ENCODE data around the gene TEPSIN.
A peak's percentile ranks its signal among the peaks of the same experiment; 100 is the strongest.

The TEPSIN gene

DNA sequence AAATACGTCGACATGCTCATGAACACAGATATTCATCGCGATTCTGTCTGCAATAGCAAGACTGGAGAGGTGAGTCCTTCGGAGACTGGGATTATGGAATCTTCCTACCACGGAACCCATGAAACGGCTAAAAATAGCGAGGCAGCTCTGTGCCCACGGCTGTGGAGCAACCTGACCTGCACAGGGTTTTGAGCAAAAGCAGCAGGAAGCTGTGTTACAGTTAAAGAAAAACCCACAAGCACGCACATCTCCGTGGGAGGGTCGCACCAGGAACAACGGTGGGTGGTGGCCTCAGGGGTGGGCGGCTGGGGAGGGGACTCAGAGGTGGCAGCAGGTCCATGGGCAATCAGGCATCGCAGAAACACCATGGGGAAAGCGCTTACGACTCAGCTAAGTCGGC, 31.4 kb upstream of the TEPSIN start:
- no peak for DNase-seq

DNA sequence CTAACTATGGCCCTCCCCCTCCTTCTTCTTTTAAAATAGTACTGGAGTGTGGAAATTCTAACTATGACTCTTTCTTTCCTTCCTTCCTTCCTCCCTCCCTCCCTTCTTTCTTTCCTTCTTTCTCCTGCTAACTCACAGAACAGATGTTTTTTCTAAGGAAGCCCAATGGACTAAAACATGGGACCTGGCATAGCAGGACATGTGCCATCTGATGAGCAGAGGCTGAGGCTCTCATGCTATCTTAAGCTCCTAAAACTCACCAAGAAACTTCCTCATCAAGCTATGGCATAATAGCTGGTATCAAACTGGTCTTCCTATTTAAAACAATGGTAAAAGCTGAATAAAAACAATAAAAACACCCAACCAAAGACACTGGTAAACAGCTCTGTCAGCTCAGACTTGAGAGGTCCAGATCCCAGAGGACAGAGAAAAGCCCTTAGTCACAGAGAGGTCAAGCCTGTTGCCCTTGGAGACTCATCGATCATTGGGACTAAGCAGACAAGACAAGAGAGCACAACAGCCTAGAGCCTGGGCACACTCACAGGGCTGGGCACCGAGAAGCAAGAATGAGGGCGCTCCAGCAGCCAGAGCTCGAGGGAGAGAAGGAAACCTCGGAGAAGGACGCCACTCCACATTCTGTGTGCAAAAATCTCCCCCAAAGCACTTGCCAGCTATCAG, 28.7 kb upstream of the TEPSIN start:
- peak in 4 of 14 donors; percentile 5 to 37 (median 16) for DNase-seq

DNA sequence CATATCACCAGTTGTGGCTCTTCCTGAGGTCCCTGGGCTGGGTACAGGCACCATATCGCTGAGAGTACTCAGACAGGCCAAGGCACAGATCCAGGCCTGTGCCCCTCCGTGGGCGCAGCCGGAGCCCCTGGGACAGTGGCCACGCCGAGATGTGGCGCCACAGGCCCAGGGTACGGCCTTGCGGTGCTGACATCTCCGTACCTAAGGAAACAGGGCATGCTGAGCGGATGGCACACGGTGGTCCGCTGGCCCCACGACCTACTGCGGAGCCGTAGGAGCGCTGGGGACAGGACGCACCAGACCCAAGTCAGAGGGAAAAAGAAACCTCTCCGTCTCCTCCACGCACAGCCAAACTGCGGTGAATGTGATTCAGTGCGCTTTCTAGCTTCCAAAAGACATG, 26.7 kb upstream of the TEPSIN start:
- no peak for DNase-seq

DNA sequence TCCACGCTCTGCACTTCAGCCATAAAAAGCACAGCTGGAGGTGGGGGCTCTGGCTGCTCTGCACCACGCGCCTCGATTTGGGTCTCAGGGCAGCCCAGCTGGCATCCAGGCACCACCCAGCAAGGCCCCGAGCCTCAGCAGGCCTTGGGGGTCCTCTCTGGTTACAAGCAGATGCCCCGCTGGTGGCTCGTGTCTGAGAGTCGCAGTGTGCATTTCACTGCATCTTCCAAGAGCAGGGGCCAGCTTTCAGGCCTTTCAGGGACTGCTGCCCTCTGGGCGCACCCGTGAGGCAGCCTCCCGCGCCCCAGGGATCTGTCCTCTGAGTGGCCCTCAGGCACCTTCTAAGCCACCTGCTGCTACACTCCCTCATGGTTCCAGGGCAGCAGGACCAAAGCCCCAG, 25.8 kb upstream of the TEPSIN start:
- DNase-seq: no peak

DNA sequence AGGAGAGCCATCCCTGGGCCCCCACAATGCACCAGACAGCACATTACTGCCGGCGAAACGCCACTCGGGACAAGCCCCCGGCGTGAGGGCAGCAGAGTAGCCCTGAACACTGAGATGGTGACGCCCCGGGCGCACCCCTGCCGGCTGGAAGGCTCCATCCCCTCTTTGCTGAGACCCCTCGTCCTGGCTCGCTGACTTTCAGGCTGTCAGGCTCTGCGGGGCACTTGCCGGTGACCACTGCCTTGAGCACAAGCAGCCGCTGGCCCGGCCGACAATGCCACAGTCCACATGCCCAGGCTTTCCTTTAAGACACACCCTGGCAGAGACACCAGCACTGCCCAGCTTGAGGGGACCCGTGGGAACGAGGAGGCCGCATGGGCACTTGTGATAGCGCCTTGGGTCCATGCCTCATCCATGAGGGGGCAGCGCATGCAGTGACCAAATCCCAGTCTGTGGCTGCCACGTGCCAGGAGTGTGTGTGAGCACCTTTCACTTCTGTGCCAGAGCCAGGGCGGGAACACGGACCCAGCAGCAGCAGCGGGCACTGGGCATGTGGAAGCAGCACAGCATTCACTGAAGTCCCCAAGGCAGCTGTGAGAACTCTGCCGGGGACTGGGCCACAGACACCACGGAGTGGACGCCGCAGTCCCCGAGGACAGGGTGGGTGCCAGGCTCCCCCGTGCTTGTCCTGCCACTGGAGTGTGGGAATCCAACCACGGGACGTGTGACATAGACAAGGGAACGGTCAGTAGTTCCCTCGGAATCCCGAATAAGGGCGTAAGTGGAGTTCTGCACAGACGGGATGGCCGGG, 24.7 kb upstream of the TEPSIN start:
- DNase-seq: no peak

DNA sequence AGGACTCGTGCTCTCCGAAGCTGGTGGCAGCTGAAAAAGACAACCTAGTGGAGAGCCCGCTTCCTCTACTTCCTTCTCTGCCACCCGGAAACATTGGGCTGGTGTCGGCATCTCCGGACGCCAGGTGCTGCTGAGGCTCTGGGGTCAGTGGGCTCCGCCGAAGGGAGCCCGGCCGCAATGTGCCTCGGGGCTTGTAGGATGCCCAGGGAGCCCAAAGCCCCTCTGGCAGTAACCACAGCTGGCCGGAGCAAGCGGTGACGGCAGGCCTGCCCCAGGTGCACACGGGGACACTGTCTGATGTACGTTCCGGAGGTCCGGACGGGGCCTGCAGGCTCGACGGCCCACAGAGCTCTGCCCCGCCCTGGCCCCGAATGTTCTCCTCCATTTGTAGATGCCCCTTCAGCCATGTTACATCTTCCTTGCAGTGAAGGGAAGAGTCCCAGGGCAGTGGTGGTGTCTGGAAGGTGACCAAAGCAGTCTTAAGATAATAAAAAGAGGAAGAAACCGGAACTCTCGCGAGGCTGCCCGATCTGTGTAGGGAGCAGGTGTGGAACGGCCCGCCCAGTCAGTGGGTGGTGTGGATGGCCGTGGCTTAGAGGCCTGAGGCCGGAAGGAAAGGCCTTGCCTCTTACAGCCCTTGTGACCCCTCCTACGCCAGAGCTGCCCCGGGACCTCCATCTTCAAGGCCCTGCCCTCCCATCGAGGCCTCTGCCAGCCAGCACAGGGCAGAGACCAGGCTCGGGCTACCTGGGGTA, 22.9 kb upstream of the TEPSIN start:
- no peak for DNase-seq

DNA sequence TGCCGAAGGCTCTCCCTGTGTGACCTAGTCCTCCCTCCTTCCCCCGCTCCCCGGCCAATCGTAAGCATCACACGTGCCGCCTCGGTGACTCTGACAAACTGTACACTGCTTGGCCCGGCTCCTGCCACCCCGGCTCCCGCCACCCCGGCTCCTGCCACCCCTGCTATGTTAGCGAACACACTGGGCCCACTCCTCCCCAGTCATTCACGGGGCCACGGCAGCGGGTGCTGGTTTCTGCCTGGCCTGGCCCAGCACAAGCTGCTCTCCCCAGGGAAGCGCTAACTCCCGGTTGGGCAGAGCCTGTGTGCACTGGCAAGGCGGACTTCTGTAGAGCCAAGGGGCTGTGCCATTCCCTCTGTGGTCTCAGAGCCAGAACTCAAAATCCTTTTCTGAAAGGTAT, 22.2 kb upstream of the TEPSIN start:
- DNase-seq: no peak

DNA sequence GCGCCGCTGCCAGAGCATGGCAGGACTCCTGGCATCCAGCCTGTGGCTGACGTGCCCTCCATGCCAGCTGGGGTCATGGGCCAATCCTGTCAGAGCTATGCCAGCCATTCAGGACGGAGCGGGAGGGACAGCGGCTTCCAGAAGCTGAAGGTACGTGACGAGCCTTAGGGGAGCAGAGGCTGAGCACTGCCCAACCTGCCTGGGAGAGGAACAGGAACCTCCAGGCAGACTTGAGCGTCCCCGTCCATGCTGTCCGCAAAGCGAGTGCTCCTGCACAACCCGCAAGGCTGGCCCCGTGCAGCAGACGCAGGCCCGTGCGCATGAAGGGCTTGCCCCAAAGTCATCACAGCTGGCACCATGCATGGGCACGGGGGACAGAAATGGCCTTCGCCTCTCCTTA, 21.8 kb upstream of the TEPSIN start:
- no peak for DNase-seq

DNA sequence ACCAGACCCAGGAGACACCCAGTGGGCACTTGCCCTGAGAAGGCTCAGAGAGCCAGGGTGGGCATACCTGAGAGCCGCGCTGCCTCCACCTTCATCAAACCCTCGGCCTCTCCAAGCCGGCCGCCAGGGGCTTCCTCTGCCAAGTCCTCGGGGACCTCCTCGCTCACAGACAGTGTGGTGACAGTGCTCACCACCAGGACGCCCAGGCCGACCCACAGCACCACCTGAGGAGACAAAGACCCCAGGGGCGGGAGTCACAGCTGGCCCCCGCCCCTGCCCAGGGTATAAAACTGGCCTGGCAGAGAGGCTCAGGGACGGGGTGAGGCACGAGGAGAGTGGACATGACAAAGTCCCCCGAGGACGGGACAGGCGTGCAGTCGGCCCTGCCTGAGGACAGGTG, 21.3 kb upstream of the TEPSIN start:
- DNase-seq: no peak

DNA sequence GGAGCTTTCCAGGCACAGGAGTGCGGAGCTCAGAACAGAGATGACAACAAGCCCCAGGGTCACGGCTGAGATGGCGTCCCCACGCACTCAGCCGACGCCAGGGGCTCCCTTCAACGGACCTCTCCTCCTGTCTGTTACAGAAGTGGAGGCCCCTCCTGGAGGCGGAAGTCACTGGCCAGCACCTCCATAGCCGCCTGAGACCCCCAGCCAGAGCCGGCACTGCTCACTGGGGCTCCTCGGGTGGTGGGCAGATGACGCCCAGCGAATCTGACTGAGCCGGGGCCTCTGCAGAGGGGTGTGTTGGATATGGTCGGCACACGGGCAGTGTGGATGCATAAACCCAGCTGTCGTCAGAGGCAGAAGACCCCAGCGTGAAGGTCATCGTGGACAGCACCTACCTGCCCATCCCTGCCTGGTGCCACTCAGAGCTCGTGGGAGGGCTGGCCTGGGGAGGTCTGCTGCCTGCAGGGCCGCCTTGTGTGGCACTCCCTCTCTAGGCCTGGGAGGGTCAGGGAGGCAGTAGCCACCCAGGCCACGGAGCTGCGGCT, 20.3 kb upstream of the TEPSIN start:
- DNase-seq: no peak

DNA sequence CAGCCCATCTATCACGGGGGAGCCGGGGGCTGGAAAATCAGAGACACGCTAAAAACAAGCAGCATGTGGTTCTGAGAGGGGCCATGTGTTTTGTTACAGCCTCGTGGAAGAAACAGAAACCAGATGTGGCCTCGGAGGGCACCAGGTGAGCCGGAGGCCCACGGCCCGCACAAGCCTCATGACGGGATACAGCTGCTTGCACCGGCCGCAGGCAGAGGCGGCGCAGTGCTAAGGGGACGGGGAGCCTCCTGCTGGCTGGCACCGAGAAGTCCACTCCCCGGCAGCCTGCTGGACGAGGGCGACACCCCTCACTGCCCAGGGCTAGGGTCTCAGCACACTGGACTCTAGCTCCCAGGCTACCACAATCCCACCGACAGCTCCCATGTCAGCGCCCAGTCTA, 19.4 kb upstream of the TEPSIN start:
- no peak for DNase-seq

DNA sequence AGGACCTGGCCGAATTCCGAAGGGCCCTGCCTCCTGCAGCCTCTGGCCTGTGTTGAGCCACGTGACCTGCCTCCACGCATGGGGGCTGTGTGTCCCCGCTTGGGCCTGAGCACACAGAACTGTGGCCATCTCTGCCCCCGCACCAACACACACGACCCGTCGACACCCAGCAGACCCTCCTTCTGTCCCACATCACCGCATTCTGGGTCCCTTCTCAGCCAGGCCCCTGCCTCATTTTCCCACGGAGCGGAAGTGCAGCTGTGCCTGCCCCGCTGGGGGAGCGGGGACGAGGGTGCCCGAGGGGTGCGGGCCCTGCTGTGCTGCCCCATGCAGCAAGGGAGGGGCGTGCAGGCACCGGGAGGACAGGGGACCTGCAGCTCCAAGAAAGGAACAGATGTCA, 18.7 kb upstream of the TEPSIN start:
- no peak for DNase-seq

DNA sequence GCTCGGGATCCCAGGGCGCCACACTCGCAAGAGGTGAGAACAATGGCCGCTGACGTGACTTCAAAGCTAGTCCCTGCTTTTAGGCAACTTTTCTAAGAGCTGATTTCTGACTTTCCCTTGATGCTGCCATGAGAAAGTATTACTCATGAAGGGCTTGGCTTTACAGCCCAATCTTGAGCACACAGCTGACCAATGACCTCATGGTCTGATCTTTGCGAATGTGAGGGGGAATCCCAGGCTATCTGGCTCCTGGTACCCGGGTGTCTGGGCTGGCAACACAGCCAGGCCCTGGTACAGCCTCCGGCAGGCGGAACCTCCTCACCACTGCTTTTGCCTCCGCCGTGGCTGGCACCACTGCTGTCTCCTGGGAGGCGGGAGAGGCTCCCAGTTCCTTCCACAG, 17.8 kb upstream of the TEPSIN start:
- peak in 2 of 14 donors; percentile 4 to 24 for DNase-seq

DNA sequence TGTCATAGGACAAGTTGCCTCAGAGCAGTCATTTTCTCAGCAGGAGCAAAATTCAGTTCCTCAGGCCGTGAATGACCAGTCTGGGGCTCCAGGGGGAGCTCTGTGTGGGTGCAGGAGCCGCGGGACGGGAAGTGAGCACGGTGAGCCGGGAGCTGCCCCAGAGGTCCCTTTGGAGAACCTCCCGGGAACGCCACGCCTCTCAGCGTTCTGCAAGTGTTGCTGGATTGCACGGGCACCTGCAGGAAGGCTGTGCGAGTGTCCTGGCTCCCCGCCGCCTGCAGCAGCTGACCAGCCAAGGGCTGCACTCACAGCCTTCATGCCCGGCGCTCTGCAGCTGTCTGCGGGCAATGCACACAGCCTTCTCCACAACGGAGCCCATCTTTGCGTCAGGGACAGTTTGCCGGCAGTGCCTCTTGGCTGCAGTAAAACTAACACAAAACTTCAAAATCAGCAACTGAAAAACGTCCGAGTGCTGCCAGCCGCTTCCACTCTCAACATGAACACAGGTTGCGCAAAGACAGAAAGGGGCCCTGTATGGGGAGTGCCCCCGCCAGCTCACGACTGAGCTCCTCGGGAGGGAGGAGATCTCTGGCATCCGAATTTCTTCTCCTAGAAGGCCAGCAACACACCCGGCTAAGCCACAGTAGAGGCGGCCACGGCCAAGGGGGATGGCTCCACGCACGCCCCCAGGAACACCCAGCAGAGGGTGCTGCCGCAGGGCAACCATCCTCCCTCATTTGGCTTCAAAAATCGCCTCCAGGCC, 16.3 kb upstream of the TEPSIN start:
- DNase-seq: peak in 9 of 14 donors; percentile 21 to 61 (median 38)

DNA sequence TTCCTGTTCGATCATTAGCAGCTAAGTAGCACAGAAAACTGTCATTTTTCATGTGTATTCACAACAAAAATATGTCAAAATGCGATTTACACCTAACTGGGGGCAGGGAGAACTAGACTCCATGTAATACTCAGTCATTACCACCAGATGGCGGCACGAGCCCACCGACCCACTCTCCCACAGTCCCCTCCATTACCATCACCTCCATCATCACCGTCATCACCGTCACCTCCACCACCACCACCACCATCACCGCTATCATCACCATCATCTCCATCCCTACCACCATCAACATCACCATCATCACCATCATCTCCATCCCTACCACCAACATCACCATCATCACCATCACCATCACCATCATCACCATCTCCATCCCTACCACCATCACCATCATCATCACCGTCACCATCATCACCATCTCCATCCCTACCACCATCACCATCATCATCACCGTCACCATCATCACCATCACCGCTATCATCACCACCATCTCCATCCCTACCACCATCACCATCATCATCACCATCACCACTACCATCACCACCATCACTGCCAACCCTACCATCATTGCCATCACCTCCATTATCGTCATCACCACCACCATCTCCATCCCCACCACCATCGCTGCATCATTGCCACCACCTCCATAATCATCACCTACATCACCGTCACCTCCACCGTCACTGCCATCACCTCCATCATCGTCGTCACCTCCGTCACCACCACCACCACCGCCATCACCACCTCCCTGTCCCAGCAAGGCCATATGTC, 14.7 kb upstream of the TEPSIN start:
- peak in 5 of 14 donors; percentile 16 to 47 (median 39) for DNase-seq

DNA sequence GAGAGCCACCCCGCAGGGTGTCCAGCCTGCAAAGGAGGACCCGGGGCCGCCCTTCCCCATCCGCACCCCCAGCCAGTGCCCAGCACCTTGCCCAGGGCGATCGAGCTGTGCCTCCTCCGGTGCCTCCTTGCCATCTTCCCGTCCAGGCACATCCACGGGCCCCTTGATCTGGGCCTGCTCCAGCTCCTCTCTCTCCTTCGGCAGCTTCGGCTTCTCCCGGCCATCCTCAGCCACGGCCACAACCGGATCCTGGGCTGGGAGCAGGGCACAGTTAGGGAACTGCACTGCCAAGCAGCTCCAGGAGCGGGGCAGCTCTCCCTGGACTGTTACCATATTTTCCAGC, 14.1 kb upstream of the TEPSIN start:
- DNase-seq: no peak

DNA sequence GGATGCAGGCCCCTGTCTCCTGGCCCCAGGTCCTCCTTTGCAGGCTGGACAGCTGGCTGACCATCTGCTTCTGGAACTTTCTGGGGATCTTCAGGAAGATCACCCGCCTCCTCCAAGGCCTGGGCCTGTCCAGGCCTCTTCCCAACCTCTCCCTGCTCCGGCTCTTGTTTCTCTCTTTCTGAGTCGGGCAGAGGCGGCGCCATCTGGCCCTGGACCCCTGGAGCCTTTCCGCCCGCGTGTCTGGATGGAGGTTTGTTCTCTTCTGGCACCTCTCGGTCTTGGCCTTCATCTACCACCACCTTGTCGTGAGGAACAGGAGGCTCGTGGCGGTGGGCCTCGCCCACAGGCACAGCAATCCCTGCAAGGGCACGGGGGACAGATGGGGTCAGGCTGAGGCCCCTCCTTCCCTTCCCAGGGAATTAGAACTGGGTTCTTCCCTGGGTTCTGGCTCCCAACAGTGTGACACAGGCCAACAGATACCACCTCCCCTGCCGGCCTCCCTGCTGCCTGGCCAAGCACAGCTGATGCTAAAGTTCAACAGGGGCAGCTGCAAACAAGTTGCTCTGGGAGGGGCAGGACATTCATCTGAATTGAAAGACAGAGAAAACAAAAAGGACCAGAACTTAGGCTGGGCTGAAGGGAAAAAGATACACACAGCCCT, 13.6 kb upstream of the TEPSIN start:
- peak in 1 of 14 donors; percentile 63 for DNase-seq

DNA sequence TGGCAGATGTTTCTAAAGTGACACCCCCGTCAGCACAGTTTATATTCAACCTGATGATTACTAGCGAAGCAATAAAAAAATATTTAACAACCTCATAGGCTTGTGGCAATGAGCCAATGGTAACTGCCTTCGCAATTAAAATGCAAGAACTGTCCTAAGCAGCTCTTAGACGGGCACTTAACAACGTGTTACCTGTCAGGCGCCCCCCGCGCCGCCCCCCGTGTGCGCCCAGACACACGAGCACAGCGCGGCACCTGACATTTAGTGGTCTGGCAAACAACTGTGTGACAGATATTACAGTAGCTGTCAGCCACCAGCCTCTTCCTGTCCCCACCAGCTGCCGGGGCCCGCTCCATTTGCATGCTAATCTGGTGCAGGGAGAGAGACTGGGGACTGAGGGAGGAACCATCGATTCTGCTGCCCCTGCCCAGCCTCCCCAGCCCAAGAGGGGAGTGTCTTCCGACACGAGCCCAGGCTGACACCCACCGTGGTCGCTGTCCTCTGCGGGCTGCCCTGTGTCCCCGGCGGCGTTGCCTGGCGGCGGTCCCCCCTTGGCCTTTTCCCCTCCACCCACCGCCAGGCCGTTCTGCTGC, 12.9 kb upstream of the TEPSIN start:
- DNase-seq: peak in 1 of 14 donors; percentile 53

DNA sequence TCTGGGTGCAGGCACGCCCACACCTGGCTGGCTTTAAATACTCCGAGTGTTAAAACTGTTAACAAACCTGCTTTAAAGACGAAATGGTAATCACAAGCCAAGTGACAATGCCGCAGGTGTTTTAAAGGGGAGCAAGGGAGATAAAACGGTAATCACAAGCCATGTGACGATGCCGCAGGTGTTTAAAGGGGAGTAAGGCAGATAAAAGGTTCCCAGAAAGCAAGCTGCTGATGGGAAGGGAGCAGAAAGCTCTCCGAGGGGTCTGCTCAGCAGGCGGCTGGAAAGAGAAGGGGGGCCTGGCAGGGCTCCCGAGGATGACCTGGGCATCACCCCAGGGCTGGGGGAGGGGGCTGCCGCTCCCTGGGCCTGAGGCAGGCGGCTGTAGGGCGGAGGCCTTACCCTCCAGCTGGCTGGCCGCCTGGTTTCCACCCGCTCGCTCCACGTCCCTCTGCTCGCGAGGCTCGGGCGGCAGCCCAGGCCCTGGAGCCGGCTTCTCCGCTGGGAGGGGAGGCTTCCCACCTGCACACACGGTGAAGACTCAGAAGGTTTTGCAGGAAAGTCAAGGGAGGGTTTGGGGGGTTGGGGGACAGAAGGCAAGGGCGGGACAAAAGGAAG, 12.3 kb upstream of the TEPSIN start:
- no peak for DNase-seq
